Ishikawa (cell line): ENCODE measurements around the gene KRTAP10-10.

Source experiments
- CEBPB ChIP-seq: IDR thresholded peaks from 2 replicates; pipeline ENCODE4 v1.6.1; 2012
- CREB1 ChIP-seq: IDR thresholded peaks from 2 replicates; pipeline ENCODE4 v1.6.1; 2012; ENCODE audit warnings: low read depth
- EGR1 ChIP-seq: IDR thresholded peaks from 2 replicates; pipeline ENCODE4 v1.6.1; 2012
- EP300 ChIP-seq: IDR thresholded peaks from 2 replicates; pipeline ENCODE4 v1.6.1; 2012; ENCODE audit warnings: borderline replicate concordance
- FOXM1 ChIP-seq: IDR thresholded peaks from 2 replicates; pipeline ENCODE4 v1.6.1; 2012; ENCODE audit warnings: low read depth, borderline replicate concordance
- MAX ChIP-seq: IDR thresholded peaks from 2 replicates; pipeline ENCODE4 v1.6.1; 2012
- NFIC ChIP-seq: IDR thresholded peaks from 2 replicates; pipeline ENCODE4 v1.6.1; 2012
- RAD21 ChIP-seq: IDR thresholded peaks from 2 replicates; pipeline ENCODE4 v1.6.1; 2012; ENCODE audit warnings: low read depth
- REST ChIP-seq: IDR thresholded peaks from 2 replicates; pipeline ENCODE4 v1.6.1; 2012; ENCODE audit warnings: low read depth, mild to moderate bottlenecking
- TAF1 ChIP-seq: IDR thresholded peaks from 2 replicates; pipeline ENCODE4 v1.6.1; 2012; ENCODE audit warnings: low read depth, mild to moderate bottlenecking
- TCF12 ChIP-seq: IDR thresholded peaks from 2 replicates; pipeline ENCODE4 v1.6.1; 2012; ENCODE audit warnings: low read depth
- TEAD4 ChIP-seq: IDR thresholded peaks from 2 replicates; pipeline ENCODE4 v1.6.1; 2012
- YY1 ChIP-seq: IDR thresholded peaks from 2 replicates; pipeline ENCODE4 v1.6.1; 2012; ENCODE audit warnings: low read depth
- ZBTB7A ChIP-seq: IDR thresholded peaks from 2 replicates; pipeline ENCODE4 v1.6.1; 2012; ENCODE audit warnings: low read depth
- TF ChIP-seq, protein P1 (sequence below): IDR thresholded peaks from 2 replicates; pipeline ENCODE4 v1.6.1; 2012

Gene KRTAP10-10

DNA sequence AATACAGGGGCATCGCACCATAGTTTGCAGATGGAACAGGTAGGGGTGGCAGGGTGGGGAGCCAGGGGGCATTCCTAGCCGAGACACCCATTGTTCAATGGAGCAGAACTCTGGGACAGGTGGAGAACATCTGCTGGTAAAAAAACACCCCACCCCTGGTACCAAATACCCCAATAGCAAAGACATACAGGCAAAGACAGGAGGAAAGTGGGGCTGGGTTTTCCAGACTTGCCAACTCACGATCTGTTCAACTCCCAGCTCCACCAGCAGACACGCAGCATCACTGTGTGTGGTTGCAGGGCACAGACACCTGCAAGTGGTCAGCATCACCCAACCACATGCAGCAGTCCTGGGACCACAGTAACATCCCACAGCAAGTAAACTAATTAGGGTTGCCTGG, 25.6 kb upstream of the KRTAP10-10 start:
- TF ChIP-seq CEBPB = no peak
- TF ChIP-seq FOXM1 = no peak
- no peak for TF ChIP-seq CREB1
- TF ChIP-seq YY1 = no peak
- no peak for TF ChIP-seq TAF1
- TF ChIP-seq NFIC = no peak

DNA sequence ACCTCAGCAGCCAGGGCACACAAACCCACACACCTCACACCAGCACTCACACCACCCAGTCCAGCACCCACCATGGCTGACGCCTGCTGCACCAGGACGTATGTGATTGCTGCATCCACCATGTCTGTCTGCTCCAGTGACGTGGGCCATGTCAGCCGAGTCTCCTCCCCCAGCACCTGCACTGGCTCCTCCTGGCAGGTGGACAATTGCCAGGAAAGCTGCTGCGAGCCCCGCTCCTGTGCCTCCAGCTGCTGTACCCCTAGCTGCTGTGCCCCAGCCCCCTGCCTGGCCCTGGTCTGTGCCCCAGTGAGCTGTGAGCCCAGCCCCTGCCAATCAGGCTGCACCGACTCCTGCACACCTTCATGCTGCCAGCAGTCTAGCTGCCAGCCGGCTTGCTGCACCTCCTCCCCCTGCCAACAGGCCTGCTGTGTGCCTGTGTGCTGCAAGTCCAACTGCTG, 25.1 kb upstream of the KRTAP10-10 start, which contains the start of gene KRTAP10-8:
Gene KRTAP10-8 (plus strand): TSS at position 51 of the 458 bp plus-strand sequence. CDS start 22 bp downstream, at position 73.
- TF ChIP-seq TCF12 (no peak), NFIC (no peak), ZBTB7A (no peak), EGR1 (no peak), CEBPB (no peak), EP300 (no peak), TEAD4 (no peak), REST (no peak), RAD21 (no peak), YY1 (no peak), CREB1 (no peak), MAX (no peak), FOXM1 (no peak), TAF1 (no peak)
- TF ChIP-seq, protein P1, sequence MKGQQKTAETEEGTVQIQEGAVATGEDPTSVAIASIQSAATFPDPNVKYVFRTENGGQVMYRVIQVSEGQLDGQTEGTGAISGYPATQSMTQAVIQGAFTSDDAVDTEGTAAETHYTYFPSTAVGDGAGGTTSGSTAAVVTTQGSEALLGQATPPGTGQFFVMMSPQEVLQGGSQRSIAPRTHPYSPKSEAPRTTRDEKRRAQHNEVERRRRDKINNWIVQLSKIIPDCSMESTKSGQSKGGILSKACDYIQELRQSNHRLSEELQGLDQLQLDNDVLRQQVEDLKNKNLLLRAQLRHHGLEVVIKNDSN = no peak

DNA sequence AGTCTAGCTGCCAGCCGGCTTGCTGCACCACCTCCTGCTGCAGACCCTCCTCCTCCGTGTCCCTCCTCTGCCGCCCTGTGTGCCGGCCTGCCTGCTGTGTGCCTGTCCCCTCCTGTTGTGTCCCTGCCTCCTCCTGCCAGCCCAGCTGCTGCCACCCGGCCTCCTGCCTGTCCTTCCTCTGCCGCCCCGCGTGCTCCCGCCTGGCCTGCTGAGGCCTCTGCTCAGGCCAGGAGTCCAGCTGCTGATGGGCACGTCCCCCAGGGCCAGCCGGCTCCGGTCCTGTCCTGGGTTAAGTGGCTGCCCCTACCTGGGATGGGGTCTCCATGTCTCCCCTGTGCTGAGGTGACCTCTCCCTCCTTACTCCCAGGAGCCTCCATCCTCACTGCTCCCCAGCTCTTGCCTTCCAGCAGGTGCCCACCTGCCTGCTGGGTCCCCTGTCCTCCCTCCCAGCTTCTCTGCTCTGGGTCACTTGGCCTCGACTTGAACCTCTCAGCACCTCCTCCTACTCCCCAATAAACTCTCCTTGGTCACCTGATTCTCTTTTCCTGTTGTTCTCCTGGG, 24.4 kb upstream of the KRTAP10-10 start:
- TF ChIP-seq YY1 (no peak), MAX (no peak), EP300 (no peak), REST (no peak), TEAD4 (no peak), RAD21 (no peak), TAF1 (no peak), ZBTB7A (no peak), CEBPB (no peak), TCF12 (no peak), CREB1 (no peak), FOXM1 (no peak), NFIC (no peak), EGR1 (no peak)
- TF ChIP-seq, protein P1 = no peak

DNA sequence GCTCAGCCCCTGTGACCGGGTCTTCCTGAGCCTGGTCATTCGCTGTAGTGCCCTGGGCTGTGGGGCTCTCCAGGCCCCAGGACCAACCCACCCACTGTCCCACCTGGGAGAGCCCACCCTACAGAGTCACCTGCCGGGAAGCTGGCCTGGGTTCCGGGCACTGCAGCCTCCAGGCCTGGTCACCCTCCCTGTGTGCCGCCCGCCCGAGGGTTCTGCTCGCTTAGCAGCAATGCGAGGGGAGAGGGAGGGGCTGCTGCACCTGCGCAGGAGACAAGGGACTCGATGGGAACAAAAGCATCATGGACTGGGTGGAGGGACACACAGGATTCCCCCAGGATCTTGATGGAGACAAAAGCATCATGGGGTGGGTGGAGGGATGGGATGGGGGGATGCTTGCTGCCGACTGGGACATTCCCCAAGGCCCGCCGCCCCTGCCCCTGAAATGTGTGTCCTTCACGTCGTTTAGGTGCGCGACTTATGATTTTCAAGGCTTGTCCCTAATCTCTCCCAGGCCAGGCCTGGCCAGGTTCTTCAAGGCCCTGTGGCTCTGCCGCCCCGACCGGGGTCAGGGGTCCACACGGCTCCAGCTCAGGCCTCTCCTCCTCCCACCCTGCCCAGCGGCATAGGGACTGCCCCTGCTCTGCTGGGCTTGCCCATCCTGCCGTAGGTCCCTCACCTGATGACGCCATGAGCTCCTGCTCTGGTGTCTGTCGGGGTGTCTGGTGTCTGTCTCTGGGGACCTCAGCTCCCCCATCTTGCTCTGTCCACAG, 23.6 kb upstream of the KRTAP10-10 start:
- TF ChIP-seq REST = no peak
- TF ChIP-seq NFIC = no peak
- no peak for TF ChIP-seq RAD21
- TF ChIP-seq, protein P1 = no peak
- TF ChIP-seq CREB1 = no peak
- TF ChIP-seq FOXM1 = no peak
- no peak for TF ChIP-seq EGR1
- no peak for TF ChIP-seq MAX
- TF ChIP-seq EP300 = no peak
- no peak for TF ChIP-seq CEBPB
- TF ChIP-seq TEAD4 = no peak
- TF ChIP-seq TCF12 = no peak
- TF ChIP-seq YY1 = no peak
- TF ChIP-seq TAF1 = no peak
- TF ChIP-seq ZBTB7A = no peak
